Transverse colon (tissue), 3 donors: ENCODE data around the gene NBEAL2.

Source experiments
- EP300 ChIP-seq: sonication (generic); formaldehyde crosslinking; IDR thresholded peaks from one replicate; pipeline ENCODE4 v1.6.1; 2017; ENCODE audit warnings: antibody characterized with exemption, low read depth
- POLR2A ChIP-seq: fragments of 450-650 bp; IDR thresholded peaks from one replicate; pipeline ENCODE4 v1.6.1; 2016; ENCODE audit warnings: antibody characterized with exemption, mild to moderate bottlenecking, moderate library complexity
- TF ChIP-seq, protein P1 (sequence below), 5 experiments: fragments of 200-600 bp in 3 of 5; fragments of 450-650 bp in 2 of 5; sonication (generic) in 3 of 5; IDR thresholded peaks; 1 replicate in 2 of 5; 2 replicates in 3 of 5; pipeline ENCODE4 v1.5.1; 2016 to 2017; ENCODE audit warnings: antibody characterized with exemption in 5 of 5, inconsistent platforms in 3 of 5, mild to moderate bottlenecking in 2 of 5, moderate library complexity in 1 of 5

DNA sequence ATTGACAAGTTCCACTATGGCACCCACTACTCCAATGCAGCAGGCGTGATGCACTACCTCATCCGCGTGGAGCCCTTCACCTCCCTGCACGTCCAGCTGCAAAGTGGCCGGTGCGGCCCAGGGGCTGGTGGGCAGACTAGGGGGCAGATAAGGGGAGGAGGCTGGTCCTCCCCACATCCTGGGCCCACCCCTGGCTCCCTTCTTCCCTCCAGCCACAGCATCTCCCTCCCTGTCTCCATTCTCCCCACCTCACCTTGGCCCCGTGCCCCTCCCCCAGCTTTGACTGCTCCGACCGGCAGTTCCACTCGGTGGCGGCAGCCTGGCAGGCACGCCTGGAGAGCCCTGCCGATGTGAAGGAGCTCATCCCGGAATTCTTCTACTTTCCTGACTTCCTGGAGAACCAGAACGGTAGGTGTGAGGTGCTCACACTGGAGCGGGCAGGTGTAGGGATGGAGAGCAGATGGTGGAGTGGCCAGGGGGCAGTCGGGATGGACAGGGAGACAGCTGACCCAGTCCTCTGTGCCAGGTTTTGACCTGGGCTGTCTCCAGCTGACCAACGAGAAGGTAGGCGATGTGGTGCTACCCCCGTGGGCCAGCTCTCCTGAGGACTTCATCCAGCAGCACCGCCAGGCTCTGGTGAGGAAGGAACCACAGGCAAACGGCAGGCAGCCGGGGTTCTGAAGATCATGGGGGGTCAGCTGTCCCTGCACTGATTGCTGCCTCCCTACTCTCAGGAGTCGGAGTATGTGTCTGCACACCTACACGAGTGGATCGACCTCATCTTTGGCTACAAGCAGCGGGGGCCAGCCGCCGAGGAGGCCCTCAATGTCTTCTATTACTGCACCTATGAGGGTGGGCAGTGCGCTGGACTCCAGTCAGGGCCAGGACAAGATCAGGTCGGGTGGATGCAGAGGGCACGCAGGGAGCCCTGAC lies 26.0 kb downstream of the NBEAL2 start:
- TF ChIP-seq, protein P1, sequence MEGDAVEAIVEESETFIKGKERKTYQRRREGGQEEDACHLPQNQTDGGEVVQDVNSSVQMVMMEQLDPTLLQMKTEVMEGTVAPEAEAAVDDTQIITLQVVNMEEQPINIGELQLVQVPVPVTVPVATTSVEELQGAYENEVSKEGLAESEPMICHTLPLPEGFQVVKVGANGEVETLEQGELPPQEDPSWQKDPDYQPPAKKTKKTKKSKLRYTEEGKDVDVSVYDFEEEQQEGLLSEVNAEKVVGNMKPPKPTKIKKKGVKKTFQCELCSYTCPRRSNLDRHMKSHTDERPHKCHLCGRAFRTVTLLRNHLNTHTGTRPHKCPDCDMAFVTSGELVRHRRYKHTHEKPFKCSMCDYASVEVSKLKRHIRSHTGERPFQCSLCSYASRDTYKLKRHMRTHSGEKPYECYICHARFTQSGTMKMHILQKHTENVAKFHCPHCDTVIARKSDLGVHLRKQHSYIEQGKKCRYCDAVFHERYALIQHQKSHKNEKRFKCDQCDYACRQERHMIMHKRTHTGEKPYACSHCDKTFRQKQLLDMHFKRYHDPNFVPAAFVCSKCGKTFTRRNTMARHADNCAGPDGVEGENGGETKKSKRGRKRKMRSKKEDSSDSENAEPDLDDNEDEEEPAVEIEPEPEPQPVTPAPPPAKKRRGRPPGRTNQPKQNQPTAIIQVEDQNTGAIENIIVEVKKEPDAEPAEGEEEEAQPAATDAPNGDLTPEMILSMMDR (IDR thresholded peaks at IDR 0.05): no peak
- TF ChIP-seq EP300 (no peak), POLR2A (no peak)
